SU-DHL-6 (cell line): ENCODE results near the gene PNRC1.

ENCODE experiments used
- EZH2phosphoT487 ChIP-seq: fragments of 200-600 bp; sonication (generic), shearing (Covaris generic); conservative IDR thresholded peaks from 2 replicates; pipeline ENCODE4 v1.6.1; 2018; ENCODE audit warnings: mild to moderate bottlenecking, antibody characterized with exemption, low read length, moderate library complexity, mixed read lengths
- TF ChIP-seq, protein P1 (sequence below): fragments of 200-600 bp; sonication (generic); IDR thresholded peaks from one replicate; pipeline ENCODE4 v1.5.1; 2017; ENCODE audit warnings: antibody characterized with exemption, mild to moderate bottlenecking, low read length, moderate library complexity; ENCODE audit not compliant: insufficient read depth, poor library complexity, severe bottlenecking

DNA sequence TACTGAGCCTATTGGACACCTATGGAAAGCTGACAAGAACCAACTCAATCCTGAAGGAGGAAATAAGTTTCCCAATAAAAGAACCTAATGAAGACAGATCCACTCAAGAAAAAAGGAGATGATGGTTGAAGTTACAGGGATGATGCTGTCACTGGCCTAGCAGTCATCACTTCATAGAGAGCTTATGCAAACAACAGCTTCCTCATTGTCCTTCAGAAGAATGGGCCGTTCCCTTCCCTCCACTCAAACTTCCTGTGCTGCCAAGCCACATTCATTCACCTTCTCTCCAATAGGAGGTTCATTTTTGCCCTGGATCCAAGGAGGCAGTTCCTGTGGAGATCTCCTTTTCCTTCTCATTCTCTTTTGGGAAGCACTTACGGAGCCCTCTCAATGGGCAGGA lies 51.5 kb downstream of the PNRC1 start:
- TF ChIP-seq, protein P1, sequence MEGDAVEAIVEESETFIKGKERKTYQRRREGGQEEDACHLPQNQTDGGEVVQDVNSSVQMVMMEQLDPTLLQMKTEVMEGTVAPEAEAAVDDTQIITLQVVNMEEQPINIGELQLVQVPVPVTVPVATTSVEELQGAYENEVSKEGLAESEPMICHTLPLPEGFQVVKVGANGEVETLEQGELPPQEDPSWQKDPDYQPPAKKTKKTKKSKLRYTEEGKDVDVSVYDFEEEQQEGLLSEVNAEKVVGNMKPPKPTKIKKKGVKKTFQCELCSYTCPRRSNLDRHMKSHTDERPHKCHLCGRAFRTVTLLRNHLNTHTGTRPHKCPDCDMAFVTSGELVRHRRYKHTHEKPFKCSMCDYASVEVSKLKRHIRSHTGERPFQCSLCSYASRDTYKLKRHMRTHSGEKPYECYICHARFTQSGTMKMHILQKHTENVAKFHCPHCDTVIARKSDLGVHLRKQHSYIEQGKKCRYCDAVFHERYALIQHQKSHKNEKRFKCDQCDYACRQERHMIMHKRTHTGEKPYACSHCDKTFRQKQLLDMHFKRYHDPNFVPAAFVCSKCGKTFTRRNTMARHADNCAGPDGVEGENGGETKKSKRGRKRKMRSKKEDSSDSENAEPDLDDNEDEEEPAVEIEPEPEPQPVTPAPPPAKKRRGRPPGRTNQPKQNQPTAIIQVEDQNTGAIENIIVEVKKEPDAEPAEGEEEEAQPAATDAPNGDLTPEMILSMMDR = no peak
- TF ChIP-seq EZH2phosphoT487 = no peak
